Activated naive CD4-positive, alpha-beta T cell treated with Interleukin-2 at 50 U/mL for 16 hours (primary cell): ENCODE results near the gene CFAP57.

Experiments
- DNase-seq: peaks from one replicate; pipeline ENCODE4 v3.0.0-alpha.2; 2020

The CFAP57 gene

DNA sequence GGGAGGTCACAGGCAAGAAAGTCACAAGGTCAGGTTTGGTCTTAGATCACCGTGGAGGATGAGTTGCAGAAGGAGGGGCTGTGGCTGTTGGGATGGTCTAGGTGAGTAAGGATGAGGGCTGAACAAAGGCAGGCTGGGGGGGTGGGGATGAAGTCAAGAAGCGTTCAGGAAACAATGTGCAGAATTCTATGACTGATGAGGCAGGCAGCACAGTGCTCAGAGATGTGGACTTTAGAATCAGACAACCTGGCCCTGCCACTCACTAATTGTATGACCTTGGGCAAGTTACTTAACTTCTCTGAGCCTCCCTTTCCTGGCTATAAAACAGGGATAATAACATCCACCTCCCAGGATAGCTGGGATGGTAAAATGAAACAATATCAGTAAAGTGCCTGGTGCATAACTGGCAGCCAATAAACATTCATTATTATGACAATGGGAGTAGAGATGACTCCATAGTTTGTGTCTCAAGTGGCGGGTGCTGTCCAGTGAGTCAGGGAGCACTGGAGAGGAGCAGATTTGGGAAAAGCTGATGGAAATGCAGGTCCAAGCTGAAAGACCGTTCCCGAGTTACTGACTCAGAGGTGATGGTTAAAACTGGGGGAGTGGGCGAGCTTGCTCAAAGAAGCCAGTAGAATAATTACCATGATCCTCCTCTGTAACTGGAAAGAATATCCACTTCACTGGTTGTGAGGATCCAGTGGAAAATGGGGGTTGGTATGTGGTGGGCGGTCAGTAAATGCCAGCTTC is 130.8 kb downstream of the CFAP57 start:
- DNase-seq, result no peak

DNA sequence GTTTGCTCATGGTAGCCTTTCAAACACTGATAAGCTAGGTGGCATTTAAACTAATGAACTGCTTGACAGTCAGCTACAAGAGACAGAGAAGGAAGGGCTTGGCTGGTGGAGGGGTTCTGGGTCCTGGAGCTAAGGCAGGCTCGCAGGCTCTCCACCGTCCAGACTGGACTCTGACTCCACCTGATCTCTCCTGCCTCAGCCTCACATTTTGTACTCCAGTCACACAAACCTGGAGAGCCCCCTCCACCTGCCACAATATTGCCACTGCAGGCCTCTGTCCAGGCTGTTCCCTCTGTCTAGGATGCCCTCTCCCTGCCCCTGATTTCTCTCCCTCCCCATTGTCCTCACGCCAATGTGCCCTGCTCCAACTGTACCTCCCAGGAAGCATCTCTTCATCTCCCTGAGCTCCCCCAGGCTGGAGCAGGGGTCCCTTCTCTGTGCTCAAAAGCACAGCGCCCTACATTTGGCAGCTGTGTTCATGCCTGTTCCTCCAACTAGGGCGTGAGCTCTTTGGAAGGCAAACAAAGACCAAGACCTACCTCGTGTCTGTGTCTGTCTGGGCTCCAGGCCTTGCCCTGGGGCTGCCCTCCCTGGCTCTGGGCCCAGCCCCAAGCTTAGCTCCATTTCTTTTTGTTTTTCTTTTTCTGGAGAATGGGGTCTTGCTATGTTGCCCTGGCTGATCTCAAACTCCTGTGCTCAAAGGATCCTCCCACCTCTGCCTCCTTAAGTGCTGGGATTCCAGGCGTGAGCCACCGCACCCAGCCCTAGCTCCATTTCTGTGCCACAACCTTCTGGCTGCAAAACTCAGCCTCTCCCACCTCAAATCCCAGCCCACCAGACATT is 131.6 kb downstream of the CFAP57 start:
- DNase-seq, result no peak
